ENCODE measurements around the gene DNAJB2. TPM values are rescaled to one million over a fixed set of nuclear protein-coding genes. Genes with fewer than 3 reads are reported as not detected.

DNAJB2 gene
- total and polyA plus RNA-seq, 7 experiments from 2014 or later: 6.7 to 134 (median 107) TPM

GRCh38 chr2:219245148-219245898 is 33.8 kb upstream of the DNAJB2 start, which contains the start of the genes GLB1L and STK16:
Gene GLB1L, minus strand, starts transcription at chr2:219245444. Its CDS starts 1,871 bp downstream, at chr2:219243573.
Gene STK16, plus strand, starts transcription at chr2:219245479. Its CDS starts 521 bp downstream, at chr2:219246000.
- CTCF ChIA-PET: interaction anchor here (0.9 to 2.4 kb wide), 8 partner anchors 8 to 50 kb away, joined by 3 to 15 read pairs (median 4); partner anchors contain the start of genes ANKZF1, ATG9A, TUBA4A and TUBA4B
- H3K27ac Mint-ChIP-seq: peak within 1 kb of the TSS; percentile 88 to 99 (median 97)
- peaks cover 0 to 2% (median 0%) of the 10 kb centered on the region in 5 donors for H3K27me3 Mint-ChIP-seq
- H3K36me3 ChIP-seq (ENCODE audit: control insufficient read depth in 2 of 3, insufficient read depth in 3 of 3, low read length in 3 of 3): peaks cover 6 to 16% (median 10%) of the 10 kb centered on the region in 3 experiments
- DNase-seq: peak; percentile 76 to 95 (median 85)
- H3K4me3 Mint-ChIP-seq: peak within 1 kb of the TSS; percentile 82 to 100 (median 93)
- POLR2A ChIA-PET: interaction anchor here (0.6 to 21.0 kb wide), 17 partner anchors 4 to 146 kb away, joined by 3 to 575 read pairs (median 8); partner anchors contain the start of genes ABCB6, ANKZF1, ATG9A and CNPPD1
- peaks cover 0 to 33% (median 23%) of the 10 kb centered on the region in 5 donors for H3K36me3 Mint-ChIP-seq
- H3K4me1 ChIP-seq (ENCODE audit: control insufficient read depth in 2 of 2, insufficient read depth in 2 of 2, low read length in 2 of 2): peaks cover 52 to 53% of the 10 kb centered on the region in 2 donors
- H3K9me3 Mint-ChIP-seq: peaks cover 0 to 9% (median 0%) of the 10 kb centered on the region in 11 donors
- peaks cover 26 to 73% (median 59%) of the 10 kb centered on the region in 7 donors for H3K4me1 Mint-ChIP-seq
- H3K4me3 ChIP-seq (ENCODE audit: low read length): peak within 1 kb of the TSS; percentile 92
- H3K27ac ChIP-seq (ENCODE audit: low read depth, low read length): peak within 1 kb of the TSS; percentile 89
- H3K27me3 ChIP-seq (ENCODE audit: control insufficient read depth in 2 of 2, insufficient read depth in 2 of 2, low read length in 2 of 2): no peaks in the 10 kb centered on the region
- no peaks in the 10 kb centered on the region for H3K9me3 ChIP-seq (ENCODE audit: control insufficient read depth in 2 of 3, low read length in 3 of 3)
- intact Hi-C loops (cut with micrococcal nuclease): loop anchor here (1.0 to 5.0 kb wide), 12 partner anchors 8 to 1028 kb away; partner anchors contain the start of genes ANKZF1 (in 2 of the 2), ATG9A (in 2 of the 2), STK11IP (in 2 of the 2) and TUBA4A (in 2 of the 2)
- ATAC-seq: peak; percentile 80

- peaks cover 0 to 2% (median 0%) of the 10 kb centered on the region in 5 donors for H3K27me3 Mint-ChIP-seq
- POLR2A ChIA-PET: interaction anchor here (0.5 to 21.0 kb wide), 14 partner anchors 4 to 679 kb away, joined by 3 to 575 read pairs (median 8); partner anchors contain the start of genes ABCB6, ANKZF1, ATG9A and CNPPD1
- peaks cover 31 to 79% (median 65%) of the 10 kb centered on the region in 7 donors for H3K4me1 Mint-ChIP-seq
- peaks cover 57 to 58% of the 10 kb centered on the region in 2 donors for H3K4me1 ChIP-seq (ENCODE audit: control insufficient read depth in 2 of 2, insufficient read depth in 2 of 2, low read length in 2 of 2)
- H3K27me3 ChIP-seq (ENCODE audit: control insufficient read depth in 2 of 2, insufficient read depth in 2 of 2, low read length in 2 of 2): no peaks in the 10 kb centered on the region
- peak overlapping the region; percentile 92 for H3K4me3 ChIP-seq (ENCODE audit: low read length)
- intact Hi-C loops (cut with micrococcal nuclease): loop anchor here (1.0 to 5.0 kb wide), 12 partner anchors 7 to 1029 kb away; partner anchors contain the start of genes ANKZF1 (in 2 of the 2), ATG9A (in 2 of the 2), STK11IP (in 2 of the 2) and TUBA4A (in 2 of the 2)
- peak overlapping the region; percentile 82 to 100 (median 93) for H3K4me3 Mint-ChIP-seq
- no peak for ATAC-seq
- peaks cover 0 to 9% (median 0%) of the 10 kb centered on the region in 11 donors for H3K9me3 Mint-ChIP-seq
- DNase-seq: peak in 3 of 9 donors; percentile 12 to 39 (median 18)
- H3K9me3 ChIP-seq (ENCODE audit: control insufficient read depth in 2 of 3, low read length in 3 of 3): no peaks in the 10 kb centered on the region
- H3K36me3 ChIP-seq (ENCODE audit: control insufficient read depth in 2 of 3, insufficient read depth in 3 of 3, low read length in 3 of 3): peaks cover 11 to 22% (median 11%) of the 10 kb centered on the region in 3 experiments
- H3K36me3 Mint-ChIP-seq: peaks cover 2 to 39% (median 28%) of the 10 kb centered on the region in 5 donors
- CTCF ChIA-PET: interaction anchor here (0.8 to 2.4 kb wide), 6 partner anchors 9 to 49 kb away, joined by 3 to 15 read pairs (median 4); partner anchors contain the start of genes TUBA4A and TUBA4B
- peak overlapping the region; percentile 89 for H3K27ac ChIP-seq (ENCODE audit: low read depth, low read length)
- H3K27ac Mint-ChIP-seq: peak overlapping the region; percentile 88 to 99 (median 97)
Observed at GRCh38 chr2:219245899-219246230, 33.3 kb upstream of the DNAJB2 start.

GRCh38 chr2:219246559-219246958 is 32.6 kb upstream of the DNAJB2 start:
- POLR2A ChIA-PET: interaction anchor here (0.5 to 21.0 kb wide), 9 partner anchors 3 to 679 kb away, joined by 3 to 575 read pairs (median 13); partner anchors contain the start of genes ANKZF1, ATG9A, CNPPD1 and DNAJB2
- Mint-ChIP-seq H3K27me3 (peaks cover 0 to 2% (median 0%) of the 10 kb centered on the region in 5 donors), H3K36me3 (peaks cover 5 to 46% (median 35%) of the 10 kb centered on the region in 5 donors), H3K27ac (peak overlapping the region; percentile 88 to 99 (median 97)), H3K9me3 (peaks cover 0 to 9% (median 0%) of the 10 kb centered on the region in 11 donors), H3K4me3 (peak overlapping the region; percentile 82 to 100 (median 92)), H3K4me1 (peaks cover 37 to 86% (median 69%) of the 10 kb centered on the region in 7 donors)
- peak overlapping the region; percentile 65 for H3K4me3 ChIP-seq (ENCODE audit: low read length)
- intact Hi-C loops (cut with micrococcal nuclease): loop anchor here (5.0 kb wide), 4 partner anchors 351 to 1029 kb away; partner anchors contain the start of genes STK11IP (in 2 of the 2), ARPC2 (in 1 of the 2), CTDSP1 (in 1 of the 2) and TTLL4 (in 1 of the 2)
- H3K27me3 ChIP-seq (ENCODE audit: control insufficient read depth in 2 of 2, insufficient read depth in 2 of 2, low read length in 2 of 2): no peaks in the 10 kb centered on the region
- peaks cover 11 to 29% (median 17%) of the 10 kb centered on the region in 3 experiments for H3K36me3 ChIP-seq (ENCODE audit: control insufficient read depth in 2 of 3, insufficient read depth in 3 of 3, low read length in 3 of 3)
- H3K4me1 ChIP-seq (ENCODE audit: control insufficient read depth in 2 of 2, insufficient read depth in 2 of 2, low read length in 2 of 2): peaks cover 64 to 65% of the 10 kb centered on the region in 2 donors
- H3K27ac ChIP-seq (ENCODE audit: low read depth, low read length): peak overlapping the region; percentile 89
- DNase-seq: no peak
- no peak for ATAC-seq
- CTCF ChIA-PET: interaction anchor here (0.8 to 2.4 kb wide), 3 partner anchors 8 to 32 kb away, joined by 3 to 15 read pairs (median 4); partner anchors contain the start of genes TUBA4A and TUBA4B
- H3K9me3 ChIP-seq (ENCODE audit: control insufficient read depth in 2 of 3, low read length in 3 of 3): no peaks in the 10 kb centered on the region

- Histone ChIP-seq H3K4me1 (ENCODE audit: control insufficient read depth in 2 of 2, insufficient read depth in 2 of 2, low read length in 2 of 2) (peaks cover 72% of the 10 kb centered on the region in 2 donors), H3K9me3 (ENCODE audit: control insufficient read depth in 2 of 3, low read length in 3 of 3) (no peaks in the 10 kb centered on the region), H3K27ac (ENCODE audit: low read depth, low read length) (peak overlapping the region; percentile 89), H3K4me3 (ENCODE audit: low read length) (peak overlapping the region; percentile 65), H3K27me3 (ENCODE audit: control insufficient read depth in 2 of 2, insufficient read depth in 2 of 2, low read length in 2 of 2) (no peaks in the 10 kb centered on the region), H3K36me3 (ENCODE audit: control insufficient read depth in 2 of 3, insufficient read depth in 3 of 3, low read length in 3 of 3) (peaks cover 11 to 36% (median 17%) of the 10 kb centered on the region in 3 experiments)
- peak overlapping the region; percentile 88 to 99 (median 97) for H3K27ac Mint-ChIP-seq
- peaks cover 0 to 2% (median 0%) of the 10 kb centered on the region in 5 donors for H3K27me3 Mint-ChIP-seq
- intact Hi-C loops (cut with micrococcal nuclease): loop anchor here (1.0 to 5.0 kb wide), 6 partner anchors 31 to 1031 kb away; partner anchors contain the start of genes STK11IP (in 2 of the 2), ARPC2 (in 1 of the 2), CTDSP1 (in 1 of the 2) and DNAJB2 (in 1 of the 2)
- H3K4me1 Mint-ChIP-seq: peaks cover 44 to 88% (median 80%) of the 10 kb centered on the region in 7 donors
- POLR2A ChIA-PET: interaction anchor here (0.6 to 14.3 kb wide), 9 partner anchors 12 to 89 kb away, joined by 3 to 575 read pairs (median 27); partner anchors contain the start of genes ABCB6, ANKZF1, ATG9A and CNPPD1
- DNase-seq (peak in 8 of 9 donors; percentile 53 to 85 (median 80)), ATAC-seq (peak; percentile 76)
- H3K4me3 Mint-ChIP-seq: peak overlapping the region; percentile 75 to 100 (median 90)
- CTCF ChIA-PET: interaction anchor here (1.0 to 2.9 kb wide), 8 partner anchors 19 to 72 kb away, joined by 3 to 14 read pairs (median 6); partner anchors contain the start of genes ANKZF1, ATG9A, CNPPD1 and DNAJB2
- peaks cover 0 to 9% (median 0%) of the 10 kb centered on the region in 11 donors for H3K9me3 Mint-ChIP-seq
- H3K36me3 Mint-ChIP-seq: peaks cover 5 to 58% (median 36%) of the 10 kb centered on the region in 5 donors
Observed at GRCh38 chr2:219247678-219248642, 31.2 kb upstream of the DNAJB2 start.

GRCh38 chr2:219248845-219249202 is 30.3 kb upstream of the DNAJB2 start:
- POLR2A ChIA-PET: interaction anchor here (0.9 to 14.3 kb wide), 15 partner anchors 10 to 357 kb away, joined by 3 to 575 read pairs (median 11); partner anchors contain the start of genes ABCB6, ANKZF1, ATG9A and CNPPD1
- no peak for DNase-seq

More at GRCh38 chr2:219248845-219249202, 30.3 kb upstream of the DNAJB2 start:
- Histone ChIP-seq H3K36me3 (ENCODE audit: control insufficient read depth in 2 of 3, insufficient read depth in 3 of 3, low read length in 3 of 3) (peaks cover 11 to 43% (median 17%) of the 10 kb centered on the region in 3 experiments), H3K27ac (ENCODE audit: low read depth, low read length) (peak overlapping the region; percentile 89), H3K27me3 (ENCODE audit: control insufficient read depth in 2 of 2, insufficient read depth in 2 of 2, low read length in 2 of 2) (no peaks in the 10 kb centered on the region), H3K9me3 (ENCODE audit: control insufficient read depth in 2 of 3, low read length in 3 of 3) (no peaks in the 10 kb centered on the region), H3K4me1 (ENCODE audit: control insufficient read depth in 2 of 2, insufficient read depth in 2 of 2, low read length in 2 of 2) (peaks cover 72% of the 10 kb centered on the region in 2 donors), H3K4me3 (ENCODE audit: low read length) (peak overlapping the region; percentile 65)
- CTCF ChIA-PET: interaction anchor here (0.8 to 2.9 kb wide), 10 partner anchors 19 to 139 kb away, joined by 3 to 14 read pairs (median 5); partner anchors contain the start of genes ANKZF1, ATG9A, CNPPD1 and DNAJB2
- Mint-ChIP-seq H3K4me3 (peak overlapping the region; percentile 82 to 100 (median 92)), H3K27ac (peak overlapping the region; percentile 88 to 99 (median 97)), H3K27me3 (peaks cover 0 to 2% (median 0%) of the 10 kb centered on the region in 5 donors), H3K9me3 (peaks cover 0 to 10% (median 0%) of the 10 kb centered on the region in 11 donors), H3K4me1 (peaks cover 44 to 81% (median 80%) of the 10 kb centered on the region in 7 donors), H3K36me3 (peaks cover 5 to 58% (median 36%) of the 10 kb centered on the region in 5 donors)
- no peak for ATAC-seq
- intact Hi-C loops (cut with micrococcal nuclease): loop anchor here (5.0 kb wide), 4 partner anchors 348 to 1032 kb away; partner anchors contain the start of genes STK11IP (in 2 of the 2), ARPC2 (in 1 of the 2), CTDSP1 (in 1 of the 2) and TTLL4 (in 1 of the 2)
